ENCODE data around the gene ITPK1.
"Not testable (repeated sequence)": the region's sequence is repeated elsewhere in the genome, so short reads cannot be mapped to it uniquely, and the experiment has no call there.

DNA sequence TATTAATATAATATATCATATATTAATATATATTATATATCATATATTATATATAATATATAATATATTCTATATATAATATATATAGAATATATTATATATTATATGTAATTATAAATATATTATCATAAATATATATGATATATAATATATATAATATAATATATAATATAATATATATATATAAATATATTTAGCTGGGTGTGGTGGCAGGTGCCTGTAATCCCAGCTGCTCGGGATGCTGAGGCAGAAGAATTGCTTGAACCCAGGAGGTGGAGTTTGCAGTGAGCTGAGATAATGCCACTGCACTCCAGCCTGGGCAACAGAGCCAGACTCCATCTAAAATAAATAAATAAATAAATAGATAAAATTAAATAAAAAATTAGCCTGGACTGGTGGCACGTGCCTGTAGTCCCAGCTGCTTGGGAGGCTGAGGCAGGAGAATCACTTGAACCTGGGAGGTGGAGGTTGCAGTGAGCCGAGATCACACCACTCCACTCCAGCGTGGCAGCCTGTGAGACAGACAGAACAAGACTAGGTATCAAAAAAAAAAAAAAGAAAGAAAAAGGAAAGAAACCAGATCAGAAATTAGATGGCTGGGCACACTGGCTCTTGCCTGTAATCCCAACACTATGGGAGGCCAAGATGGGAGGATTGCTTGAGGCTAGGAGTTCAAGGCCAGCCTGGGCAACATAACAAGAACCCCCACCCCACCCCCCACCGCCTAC, 44.1 kb upstream of the ITPK1 start:
- TF ChIP-seq POLR2A (IDR thresholded peaks at IDR 0.05; ENCODE audit: low read depth, low read length); POLR2AphosphoS5 (IDR thresholded peaks at IDR 0.05; ENCODE audit: low read depth, low read length); TAF1 (IDR thresholded peaks at IDR 0.05; ENCODE audit: borderline replicate concordance, low read depth, low read length): not testable (repeated sequence)

Measured in GM12892 (cell line).